HUES6 (cell line): Measurements from ENCODE around the gene MXD4.

Experiments
- H3K27ac ChIP-seq: 2 replicates; pipeline ENCODE4 v1.7.0; 2013; ENCODE audit warnings: low read depth, mild to moderate bottlenecking, low read length, inconsistent platforms
- H3K27me3 ChIP-seq: 2 replicates; pipeline ENCODE4 v1.6.1; 2013; ENCODE audit warnings: low read length; ENCODE audit not compliant: control insufficient read depth, insufficient read depth
- H3K36me3 ChIP-seq: 2 replicates; pipeline ENCODE4 v1.6.1; 2013; ENCODE audit warnings: low read length; ENCODE audit not compliant: control insufficient read depth, insufficient read depth
- H3K4me1 ChIP-seq: 2 replicates; pipeline ENCODE4 v1.6.1; 2013; ENCODE audit warnings: low read length; ENCODE audit not compliant: control insufficient read depth, insufficient read depth
- H3K4me3 ChIP-seq: 2 replicates; pipeline ENCODE4 v1.5.1; 2013; ENCODE audit warnings: low read depth, low read length
- H3K9ac ChIP-seq: one replicate; pipeline ENCODE4 v1.6.1; 2013; ENCODE audit warnings: mild to moderate bottlenecking, low read length
- H3K9me3 ChIP-seq: 2 replicates; pipeline ENCODE4 v1.6.1; 2013; ENCODE audit warnings: low read depth, low read length; ENCODE audit not compliant: control insufficient read depth, insufficient read depth

MXD4 gene

GRCh38 chr4:2267320-2267811 lies 5.5 kb upstream of the MXD4 start:
- Histone ChIP-seq H3K27ac (no peak overlapping the region), H3K36me3 (no peaks in the 10 kb centered on the region), H3K9ac (no peak overlapping the region), H3K9me3 (no peaks in the 10 kb centered on the region), H3K4me3 (no peak overlapping the region), H3K27me3 (0 out of 2 replicates have a peak, but pooled peaks cover 9% of the 10 kb centered on the region), H3K4me1 (peaks cover 11% of the 10 kb centered on the region)

- Histone ChIP-seq H3K27me3 (0 out of 2 replicates have a peak, but pooled peaks cover 9% of the 10 kb centered on the region), H3K9me3 (no peaks in the 10 kb centered on the region), H3K4me3 (no peak overlapping the region), H3K4me1 (peaks cover 11% of the 10 kb centered on the region), H3K9ac (no peak overlapping the region), H3K36me3 (no peaks in the 10 kb centered on the region), H3K27ac (no peak overlapping the region)
Measured at GRCh38 chr4:2266821-2267220, 4.9 kb upstream of the MXD4 start.

GRCh38 chr4:2266181-2266580 lies 4.3 kb upstream of the MXD4 start:
- H3K4me3 ChIP-seq, result no peak overlapping the region
- H3K9me3 ChIP-seq, result no peaks in the 10 kb centered on the region
- H3K9ac ChIP-seq, result no peak overlapping the region
- no peak overlapping the region for H3K27ac ChIP-seq
- peaks cover 11% of the 10 kb centered on the region for H3K4me1 ChIP-seq
- H3K36me3 ChIP-seq, result no peaks in the 10 kb centered on the region
- 0 out of 2 replicates have a peak, but pooled peaks cover 9% of the 10 kb centered on the region for H3K27me3 ChIP-seq

- Histone ChIP-seq H3K4me3 (no peak overlapping the region), H3K36me3 (no peaks in the 10 kb centered on the region), H3K27ac (no peak overlapping the region), H3K4me1 (peaks cover 11% of the 10 kb centered on the region), H3K9me3 (no peaks in the 10 kb centered on the region), H3K27me3 (0 out of 2 replicates have a peak, but pooled peaks cover 9% of the 10 kb centered on the region), H3K9ac (no peak overlapping the region)
Measured at GRCh38 chr4:2265113-2266110, 3.5 kb upstream of the MXD4 start.

- Histone ChIP-seq H3K9ac (no peak overlapping the region), H3K4me1 (peaks cover 11% of the 10 kb centered on the region), H3K4me3 (no peak overlapping the region), H3K9me3 (no peaks in the 10 kb centered on the region), H3K27me3 (0 out of 2 replicates have a peak, but pooled peaks cover 9% of the 10 kb centered on the region), H3K27ac (no peak overlapping the region), H3K36me3 (no peaks in the 10 kb centered on the region)
Measured at GRCh38 chr4:2264481-2265041, 2.7 kb upstream of the MXD4 start.

- H3K9ac ChIP-seq, result no peak overlapping the region
- no peak overlapping the region for H3K27ac ChIP-seq
- no peak overlapping the region for H3K4me3 ChIP-seq
- H3K36me3 ChIP-seq, result no peaks in the 10 kb centered on the region
- no peaks in the 10 kb centered on the region for H3K9me3 ChIP-seq
- H3K27me3 ChIP-seq, result 0 out of 2 replicates have a peak, but pooled peaks cover 9% of the 10 kb centered on the region
- peaks cover 5% of the 10 kb centered on the region; the same call in 1 of the 2 replicates for H3K4me1 ChIP-seq
Measured at GRCh38 chr4:2263926-2264321, 2.0 kb upstream of the MXD4 start.

GRCh38 chr4:2262944-2263250 lies 988 bp upstream of the MXD4 start:
- Histone ChIP-seq H3K9ac (peak overlapping the region; percentile 79), H3K27me3 (0 out of 2 replicates have a peak, but pooled peaks cover 9% of the 10 kb centered on the region), H3K36me3 (no peaks in the 10 kb centered on the region), H3K4me3 (peak overlapping the region; percentile 85), H3K9me3 (no peaks in the 10 kb centered on the region), H3K4me1 (no peaks in the 10 kb centered on the region; the same call in 1 of the 2 replicates), H3K27ac (peak overlapping the region; percentile 65; the same call in 1 of the 2 replicates)

GRCh38 chr4:2262145-2262943 lies 435 bp upstream of the MXD4 start:
- H3K4me1 ChIP-seq, result no peaks in the 10 kb centered on the region; the same call in 1 of the 2 replicates
- H3K36me3 ChIP-seq, result no peaks in the 10 kb centered on the region
- H3K27ac ChIP-seq, result peak overlapping the region; percentile 65; the same call in 1 of the 2 replicates

GRCh38 chr4:2261110-2261852 lies 628 bp downstream of the MXD4 start:
- Histone ChIP-seq H3K36me3 (no peaks in the 10 kb centered on the region), H3K27me3 (0 out of 2 replicates have a peak, but pooled peaks cover 9% of the 10 kb centered on the region), H3K9me3 (no peaks in the 10 kb centered on the region), H3K4me1 (no peaks in the 10 kb centered on the region; the same call in 1 of the 2 replicates), H3K27ac (no peak overlapping the region), H3K9ac (peak overlapping the region; percentile 73), H3K4me3 (peak overlapping the region; percentile 77)

More at GRCh38 chr4:2262145-2262943, 435 bp upstream of the MXD4 start:
- H3K27me3 ChIP-seq, result 0 out of 2 replicates have a peak, but pooled peaks cover 9% of the 10 kb centered on the region
- peak overlapping the region; percentile 79 for H3K9ac ChIP-seq
- peak overlapping the region; percentile 85 for H3K4me3 ChIP-seq
- no peaks in the 10 kb centered on the region for H3K9me3 ChIP-seq
